Activated B cell treated with CpG ODN at 0.5 μM for 24 hours (primary cell): ENCODE data around the gene ZNF146. TPM values are rescaled to one million over a fixed set of nuclear protein-coding genes. Genes with fewer than 3 reads are reported as not detected.

Experiments
- ATAC-seq: fragments of 200-7000 bp; cut with Tn5 transposase; one replicate; pipeline ENCODE4 v1.10.0; 2021; ENCODE audit warnings: low read depth, mild to moderate bottlenecking, moderate library complexity
- CTCF ChIA-PET: fragments of 350-600 bp; sonication (Branson Sonifier 250); formaldehyde crosslinking; loops from one replicate; lab custom pipeline; 2021; ENCODE audit warnings: antibody characterized with exemption; lab: Charles Lee
- POLR2A ChIA-PET: fragments of 350-600 bp; sonication (Branson Sonifier 250); formaldehyde crosslinking; loops from one replicate; lab custom pipeline; 2021; ENCODE audit warnings: antibody characterized with exemption; lab: Charles Lee
- DNase-seq: peaks from one replicate; pipeline ENCODE4 v3.0.0; 2022
- H3K27ac Mint-ChIP-seq: one replicate; pipeline ENCODE4 v1.8.0; 2020; ENCODE audit warnings: mixed read lengths
- H3K27me3 Mint-ChIP-seq: one replicate; pipeline ENCODE4 v1.8.0; 2021; ENCODE audit warnings: mixed read lengths
- H3K36me3 Mint-ChIP-seq: one replicate; pipeline ENCODE4 v1.8.0; 2021; ENCODE audit warnings: low read depth, mixed read lengths
- H3K4me1 Mint-ChIP-seq: one replicate; pipeline ENCODE4 v1.8.0; 2021; ENCODE audit warnings: mixed read lengths
- H3K4me3 Mint-ChIP-seq: one replicate; pipeline ENCODE4 v1.8.0; 2020; ENCODE audit warnings: mild to moderate bottlenecking, mixed read lengths
- H3K9me3 Mint-ChIP-seq: one replicate; pipeline ENCODE4 v1.8.0; 2020; ENCODE audit warnings: mixed read lengths
- CTCF ChIP-seq: fragments of 200-600 bp; IDR thresholded peaks from one replicate; pipeline ENCODE4 v1.8.0; 2022; ENCODE audit warnings: antibody characterized with exemption, mild to moderate bottlenecking
- intact Hi-C: fragments of 100-400 bp; cut with micrococcal nuclease; formaldehyde crosslinking; loops from one replicate; pipeline ENCODE4 v1.15.1; 2024
- total RNA-seq: library from RNA; stranded (reverse); gene quantifications from 2 replicates; pipeline ENCODE4 v1.2.3, GENCODE V29; 2022

Gene ZNF146
- total RNA-seq, 1 donor from 2014 or later: 63.2 TPM

- POLR2A ChIA-PET: interaction anchor here (0.6 kb wide), 1 partner anchor 188 kb away, joined by 3 read pairs; no protein-coding TSS in a partner anchor
- no peak overlapping the region for H3K27ac Mint-ChIP-seq
- H3K9me3 Mint-ChIP-seq: peaks cover 36% of the 10 kb centered on the region
- ATAC-seq (no peak), DNase-seq (no peak)
- intact Hi-C loops: no loop called here
- TF ChIP-seq CTCF: no peak
- peaks cover 82% of the 10 kb centered on the region for H3K36me3 Mint-ChIP-seq
- H3K4me3 Mint-ChIP-seq: no peak overlapping the region
- no peaks in the 10 kb centered on the region for H3K4me1 Mint-ChIP-seq
- CTCF ChIA-PET: no interaction called here
- H3K27me3 Mint-ChIP-seq: no peaks in the 10 kb centered on the region
These were observed 21.5 kb downstream of the ZNF146 start for GRCh38 chr19:36236304-36236945.

- DNase-seq (no peak), ATAC-seq (no peak)
- H3K4me3 Mint-ChIP-seq: no peak overlapping the region
- no peak overlapping the region for H3K27ac Mint-ChIP-seq
- CTCF ChIA-PET: no interaction called here
- intact Hi-C loops: no loop called here
- H3K36me3 Mint-ChIP-seq: peaks cover 78% of the 10 kb centered on the region
- H3K4me1 Mint-ChIP-seq: no peaks in the 10 kb centered on the region
- H3K27me3 Mint-ChIP-seq: no peaks in the 10 kb centered on the region
- H3K9me3 Mint-ChIP-seq: peaks cover 36% of the 10 kb centered on the region
- POLR2A ChIA-PET: no interaction called here
- no peak for TF ChIP-seq CTCF
These were observed 22.0 kb downstream of the ZNF146 start for GRCh38 chr19:36236946-36237310.

- peaks cover 4% of the 10 kb centered on the region for H3K27me3 Mint-ChIP-seq
- H3K4me3 Mint-ChIP-seq: no peak overlapping the region
- ChIA-PET POLR2A (no interaction called here), CTCF (no interaction called here)
- TF ChIP-seq CTCF: no peak
- DNase-seq (no peak), ATAC-seq (no peak)
- H3K36me3 Mint-ChIP-seq: peaks cover 11% of the 10 kb centered on the region
- no peak overlapping the region for H3K27ac Mint-ChIP-seq
- intact Hi-C loops: no loop called here
- peaks cover 19% of the 10 kb centered on the region for H3K9me3 Mint-ChIP-seq
- H3K4me1 Mint-ChIP-seq: peaks cover 8% of the 10 kb centered on the region
These were observed 29.2 kb downstream of the ZNF146 start for GRCh38 chr19:36244066-36244465.

GRCh38 chr19:36245210-36246005, 30.5 kb downstream of the ZNF146 start:
- Mint-ChIP-seq H3K27me3 (peaks cover 4% of the 10 kb centered on the region), H3K27ac (no peak overlapping the region), H3K36me3 (peaks cover 2% of the 10 kb centered on the region), H3K4me1 (peaks cover 8% of the 10 kb centered on the region), H3K4me3 (no peak overlapping the region), H3K9me3 (peaks cover 14% of the 10 kb centered on the region)
- ATAC-seq (no peak), DNase-seq (no peak)
- POLR2A ChIA-PET: no interaction called here
- intact Hi-C loops: no loop called here
- CTCF ChIA-PET: no interaction called here
- TF ChIP-seq CTCF: no peak

- Mint-ChIP-seq H3K4me3 (no peak overlapping the region), H3K9me3 (peaks cover 14% of the 10 kb centered on the region), H3K27ac (no peak overlapping the region), H3K27me3 (peaks cover 4% of the 10 kb centered on the region), H3K4me1 (peaks cover 8% of the 10 kb centered on the region), H3K36me3 (peaks cover 2% of the 10 kb centered on the region)
- ChIA-PET CTCF (no interaction called here), POLR2A (no interaction called here)
- intact Hi-C loops: no loop called here
- ATAC-seq (no peak), DNase-seq (no peak)
- TF ChIP-seq CTCF: no peak
These were observed 31.1 kb downstream of the ZNF146 start for GRCh38 chr19:36246006-36246481.
